ENCODE data around the gene ARHGAP10. TPM values are rescaled to one million over a fixed set of nuclear protein-coding genes. Genes with fewer than 3 reads are reported as not detected.

The ARHGAP10 gene
- total RNA-seq, 4 donors from 2014 or later: 131 to 217 (median 206) TPM

GRCh38 chr4:147747787-147748454 lies 16.0 kb downstream of the ARHGAP10 start:
- Histone ChIP-seq H3K4me1 (peaks cover 0 to 54% (median 3%) of the 10 kb centered on the region in 4 donors), H3K4me3 (no peak overlapping the region), H3K36me3 (no peaks in the 10 kb centered on the region), H3K9me3 (no peaks in the 10 kb centered on the region), H3K27ac (peak overlapping the region in 2 of 4 donors; percentile 5 to 66), H3K27me3 (no peaks in the 10 kb centered on the region)
- no peak for DNase-seq (ENCODE audit: low spot score in 2 of 2)
- 71% methylated on average over 5 of the region's 5 CpGs for WGBS, 2 donors
- TF ChIP-seq EP300 (IDR thresholded peaks at IDR 0.05): no peak
- no peak for TF ChIP-seq POLR2A (IDR thresholded peaks at IDR 0.05)
- TF ChIP-seq CTCF (IDR thresholded peaks at IDR 0.05): no peak

GRCh38 chr4:147749811-147750321 lies 18.0 kb downstream of the ARHGAP10 start:
- DNase-seq (ENCODE audit: low spot score in 2 of 2): no peak
- TF ChIP-seq CTCF (IDR thresholded peaks at IDR 0.05) (no peak), EP300 (IDR thresholded peaks at IDR 0.05) (no peak), POLR2A (IDR thresholded peaks at IDR 0.05) (no peak)
- H3K4me1 ChIP-seq: peaks cover 0 to 63% (median 14%) of the 10 kb centered on the region in 4 donors
- H3K36me3 ChIP-seq: no peaks in the 10 kb centered on the region
- H3K4me3 ChIP-seq: no peak overlapping the region
- no peaks in the 10 kb centered on the region for H3K9me3 ChIP-seq
- H3K27ac ChIP-seq: peak overlapping the region in 1 of 4 donors; percentile 24
- 45 to 47% methylated on average over 3 of the region's 3 CpGs for WGBS, 2 donors
- H3K27me3 ChIP-seq: no peaks in the 10 kb centered on the region

GRCh38 chr4:147753047-147753446 lies 21.2 kb downstream of the ARHGAP10 start:
- Histone ChIP-seq H3K36me3 (peaks cover 0 to 7% (median 0%) of the 10 kb centered on the region in 3 donors), H3K4me1 (peaks cover 0 to 68% (median 26%) of the 10 kb centered on the region in 4 donors), H3K27ac (no peak overlapping the region), H3K4me3 (no peak overlapping the region), H3K9me3 (no peaks in the 10 kb centered on the region), H3K27me3 (no peaks in the 10 kb centered on the region)
- TF ChIP-seq EP300 (IDR thresholded peaks at IDR 0.05) (no peak), POLR2A (IDR thresholded peaks at IDR 0.05) (no peak), CTCF (IDR thresholded peaks at IDR 0.05) (no peak)
- 79 to 90% methylated on average over 4 of the region's 4 CpGs for WGBS, 2 donors
- no peak for DNase-seq (ENCODE audit: low spot score in 2 of 2)

GRCh38 chr4:147754037-147754445 lies 22.2 kb downstream of the ARHGAP10 start:
- 45 to 56% methylated on average over 3 of the region's 3 CpGs for WGBS, 2 donors
- no peak for DNase-seq (ENCODE audit: low spot score in 2 of 2)
- Histone ChIP-seq H3K9me3 (no peaks in the 10 kb centered on the region), H3K4me3 (no peak overlapping the region), H3K27me3 (no peaks in the 10 kb centered on the region), H3K36me3 (peaks cover 0 to 7% (median 0%) of the 10 kb centered on the region in 3 donors), H3K27ac (peak overlapping the region in 2 of 4 donors; percentile 78 to 84), H3K4me1 (peaks cover 0 to 59% (median 26%) of the 10 kb centered on the region in 4 donors)
- TF ChIP-seq EP300 (IDR thresholded peaks at IDR 0.05) (no peak), CTCF (IDR thresholded peaks at IDR 0.05) (no peak), POLR2A (IDR thresholded peaks at IDR 0.05) (no peak)

- WGBS, 2 donors: 24% methylated on average over 3 of the region's 3 CpGs
- Histone ChIP-seq H3K27ac (peak overlapping the region; percentile 32 to 84 (median 60)), H3K36me3 (peaks cover 0 to 7% (median 0%) of the 10 kb centered on the region in 3 donors), H3K4me1 (peaks cover 0 to 49% (median 23%) of the 10 kb centered on the region in 4 donors), H3K4me3 (peak overlapping the region in 1 of 4 donors; percentile 22), H3K9me3 (no peaks in the 10 kb centered on the region), H3K27me3 (no peaks in the 10 kb centered on the region)
- DNase-seq (ENCODE audit: low spot score in 2 of 2): no peak
- no peak for TF ChIP-seq CTCF (IDR thresholded peaks at IDR 0.05)
- no peak for TF ChIP-seq POLR2A (IDR thresholded peaks at IDR 0.05)
- TF ChIP-seq EP300 (IDR thresholded peaks at IDR 0.05): peak in 1 of 2 donors; percentile 14
Measured at GRCh38 chr4:147755561-147756295, 23.8 kb downstream of the ARHGAP10 start.
